ENCODE results near the gene SLF1.

Gene SLF1

GRCh38 chr5:94744906-94745305 is 126.4 kb downstream of the SLF1 start:
- 50 to 72% methylated on average over 1 to 2 of the region's 2 CpGs for WGBS, 2 experiments
- no peaks in the 10 kb centered on the region for H3K4me1 ChIP-seq (ENCODE audit: control insufficient read depth, insufficient read depth, low read length)
- H3K36me3 ChIP-seq (ENCODE audit: control insufficient read depth, insufficient read depth, low read length), result no peaks in the 10 kb centered on the region
- no peaks in the 10 kb centered on the region for H3K9me3 ChIP-seq (ENCODE audit: control insufficient read depth, low read length)
- no peak overlapping the region for H3K27ac ChIP-seq (ENCODE audit: insufficient read depth, low read depth, low read length, poor library complexity, severe bottlenecking)
- H3K27me3 ChIP-seq (ENCODE audit: control insufficient read depth, insufficient read depth, low read length, poor library complexity, severe bottlenecking), result no peaks in the 10 kb centered on the region
- H3K4me3 ChIP-seq (ENCODE audit: insufficient read depth, low read depth, low read length), result no peak overlapping the region

- no peaks in the 10 kb centered on the region for H3K27me3 ChIP-seq (ENCODE audit: control insufficient read depth, insufficient read depth, low read length, poor library complexity, severe bottlenecking)
- no peak overlapping the region for H3K4me3 ChIP-seq (ENCODE audit: insufficient read depth, low read depth, low read length)
- H3K9me3 ChIP-seq (ENCODE audit: control insufficient read depth, low read length), result no peaks in the 10 kb centered on the region
- WGBS, 2 experiments, result 91% methylated on average over 3 to 4 of the region's 5 CpGs
- no peaks in the 10 kb centered on the region for H3K36me3 ChIP-seq (ENCODE audit: control insufficient read depth, insufficient read depth, low read length)
- H3K4me1 ChIP-seq (ENCODE audit: control insufficient read depth, insufficient read depth, low read length), result no peaks in the 10 kb centered on the region
- H3K27ac ChIP-seq (ENCODE audit: insufficient read depth, low read depth, low read length, poor library complexity, severe bottlenecking), result no peak overlapping the region
Observed at GRCh38 chr5:94745786-94746730, 127.6 kb downstream of the SLF1 start.

GRCh38 chr5:94746731-94747124 is 128.3 kb downstream of the SLF1 start:
- Histone ChIP-seq H3K36me3 (ENCODE audit: control insufficient read depth, insufficient read depth, low read length) (no peaks in the 10 kb centered on the region), H3K4me3 (ENCODE audit: insufficient read depth, low read depth, low read length) (no peak overlapping the region), H3K27me3 (ENCODE audit: control insufficient read depth, insufficient read depth, low read length, poor library complexity, severe bottlenecking) (no peaks in the 10 kb centered on the region), H3K4me1 (ENCODE audit: control insufficient read depth, insufficient read depth, low read length) (no peaks in the 10 kb centered on the region), H3K9me3 (ENCODE audit: control insufficient read depth, low read length) (no peaks in the 10 kb centered on the region), H3K27ac (ENCODE audit: insufficient read depth, low read depth, low read length, poor library complexity, severe bottlenecking) (no peak overlapping the region)
- WGBS, 2 experiments, result 94 to 96% methylated on average over 1 of the region's 1 CpG
